Neutrophil (primary cell): ENCODE results near the gene LRRC4C.

Source experiments
- H3K27ac ChIP-seq: fragments of 200-600 bp; sonication (generic); 2 replicates; pipeline ENCODE4 v1.5.1; 2016; ENCODE audit warnings: mild to moderate bottlenecking, moderate library complexity
- H3K27me3 ChIP-seq: fragments of 200-600 bp; sonication (generic); 2 replicates; pipeline ENCODE4 v1.6.0; 2016; ENCODE audit warnings: mild to moderate bottlenecking
- H3K36me3 ChIP-seq: fragments of 200-600 bp; sonication (generic); 2 replicates; pipeline ENCODE4 v1.5.1; 2017
- H3K4me1 ChIP-seq, 2 experiments: fragments of 200-600 bp in 1 of 2; sonication (generic) in 1 of 2; 1 replicate in 1 of 2; 2 replicates in 1 of 2; pipeline versions ENCODE4 v1.5.1 to v1.6.1; 2013 to 2016; ENCODE audit warnings: low read depth in 1 of 2, low read length in 1 of 2, mild to moderate bottlenecking in 1 of 2, moderate library complexity in 1 of 2; ENCODE audit not compliant: control insufficient read depth in 1 of 2, insufficient read depth in 1 of 2
- H3K4me3 ChIP-seq, 2 experiments: fragments of 200-600 bp in 1 of 2; sonication (generic) in 1 of 2; 1 replicate in 1 of 2; 2 replicates in 1 of 2; pipeline ENCODE4 v1.5.1; 2013 to 2016; ENCODE audit warnings: low read depth in 1 of 2, low read length in 1 of 2, mild to moderate bottlenecking in 1 of 2, moderate library complexity in 1 of 2
- H3K9me3 ChIP-seq: fragments of 200-600 bp; sonication (generic); 2 replicates; pipeline ENCODE4 v1.5.1; 2016
- TF ChIP-seq, protein P1 (sequence below): fragments of 200-600 bp; sonication (generic); IDR thresholded peaks from 2 replicates; pipeline ENCODE4 v1.5.1; 2016; ENCODE audit warnings: antibody characterized with exemption

Gene LRRC4C

DNA sequence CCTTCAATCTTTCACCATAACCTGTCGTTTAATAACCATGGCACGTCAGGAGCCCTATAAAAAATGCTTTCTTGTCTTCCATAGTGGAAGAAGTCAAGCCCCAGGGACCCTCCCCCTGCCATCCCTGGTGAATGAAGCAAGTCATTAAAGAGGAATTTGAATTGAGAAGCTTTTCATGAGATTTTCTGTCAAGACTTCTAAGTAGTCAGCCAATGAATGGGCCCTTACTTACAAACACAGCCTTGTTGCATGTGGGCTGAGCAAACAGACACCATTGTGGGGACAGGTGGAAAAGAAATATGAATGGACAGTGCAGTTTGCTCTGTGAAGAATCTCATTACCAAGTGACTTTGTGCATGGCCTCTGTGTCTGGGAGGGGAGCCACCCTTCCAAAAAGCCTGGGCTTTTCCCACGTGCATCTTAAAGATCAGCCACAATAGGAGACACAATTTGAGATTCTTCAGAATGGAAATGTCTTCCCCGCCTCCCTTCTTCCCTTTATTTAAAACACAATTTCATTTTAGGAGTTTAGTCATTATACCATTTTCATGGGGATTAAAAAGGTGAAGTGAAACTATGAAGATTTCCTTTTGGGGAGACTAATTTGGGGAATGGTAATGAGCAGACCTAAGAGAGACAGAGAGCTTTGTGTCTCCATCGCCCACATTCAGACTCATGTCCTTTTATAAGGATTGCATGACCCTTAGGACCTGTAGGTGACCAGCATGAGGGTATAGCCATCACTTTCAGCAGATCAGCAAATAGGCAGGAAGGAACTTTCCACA is 152.0 kb downstream of the LRRC4C start:
- Histone ChIP-seq H3K36me3 (no peaks in the 10 kb centered on the region), H3K27me3 (no peaks in the 10 kb centered on the region), H3K9me3 (no peaks in the 10 kb centered on the region), H3K4me3 (no peak overlapping the region), H3K27ac (no peak overlapping the region), H3K4me1 (no peaks in the 10 kb centered on the region)
- TF ChIP-seq, protein P1, sequence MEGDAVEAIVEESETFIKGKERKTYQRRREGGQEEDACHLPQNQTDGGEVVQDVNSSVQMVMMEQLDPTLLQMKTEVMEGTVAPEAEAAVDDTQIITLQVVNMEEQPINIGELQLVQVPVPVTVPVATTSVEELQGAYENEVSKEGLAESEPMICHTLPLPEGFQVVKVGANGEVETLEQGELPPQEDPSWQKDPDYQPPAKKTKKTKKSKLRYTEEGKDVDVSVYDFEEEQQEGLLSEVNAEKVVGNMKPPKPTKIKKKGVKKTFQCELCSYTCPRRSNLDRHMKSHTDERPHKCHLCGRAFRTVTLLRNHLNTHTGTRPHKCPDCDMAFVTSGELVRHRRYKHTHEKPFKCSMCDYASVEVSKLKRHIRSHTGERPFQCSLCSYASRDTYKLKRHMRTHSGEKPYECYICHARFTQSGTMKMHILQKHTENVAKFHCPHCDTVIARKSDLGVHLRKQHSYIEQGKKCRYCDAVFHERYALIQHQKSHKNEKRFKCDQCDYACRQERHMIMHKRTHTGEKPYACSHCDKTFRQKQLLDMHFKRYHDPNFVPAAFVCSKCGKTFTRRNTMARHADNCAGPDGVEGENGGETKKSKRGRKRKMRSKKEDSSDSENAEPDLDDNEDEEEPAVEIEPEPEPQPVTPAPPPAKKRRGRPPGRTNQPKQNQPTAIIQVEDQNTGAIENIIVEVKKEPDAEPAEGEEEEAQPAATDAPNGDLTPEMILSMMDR, result no peak

GRCh38 chr11:41306431-41306830 is 153.0 kb downstream of the LRRC4C start:
- Histone ChIP-seq H3K9me3 (no peaks in the 10 kb centered on the region), H3K4me3 (no peak overlapping the region), H3K27me3 (no peaks in the 10 kb centered on the region), H3K36me3 (no peaks in the 10 kb centered on the region), H3K4me1 (no peaks in the 10 kb centered on the region), H3K27ac (no peak overlapping the region)
- TF ChIP-seq, protein P1, result no peak

GRCh38 chr11:41301023-41301422 is 158.4 kb downstream of the LRRC4C start:
- no peak overlapping the region for H3K4me3 ChIP-seq
- no peaks in the 10 kb centered on the region for H3K27me3 ChIP-seq
- TF ChIP-seq, protein P1, result no peak
- H3K4me1 ChIP-seq, result no peaks in the 10 kb centered on the region
- H3K27ac ChIP-seq, result no peak overlapping the region
- H3K36me3 ChIP-seq, result no peaks in the 10 kb centered on the region
- H3K9me3 ChIP-seq, result no peaks in the 10 kb centered on the region

GRCh38 chr11:41289408-41289807 is 170.0 kb downstream of the LRRC4C start:
- Histone ChIP-seq H3K4me3 (no peak overlapping the region), H3K27me3 (no peaks in the 10 kb centered on the region), H3K4me1 (no peaks in the 10 kb centered on the region), H3K9me3 (no peaks in the 10 kb centered on the region), H3K27ac (no peak overlapping the region), H3K36me3 (no peaks in the 10 kb centered on the region)
- TF ChIP-seq, protein P1, result no peak

DNA sequence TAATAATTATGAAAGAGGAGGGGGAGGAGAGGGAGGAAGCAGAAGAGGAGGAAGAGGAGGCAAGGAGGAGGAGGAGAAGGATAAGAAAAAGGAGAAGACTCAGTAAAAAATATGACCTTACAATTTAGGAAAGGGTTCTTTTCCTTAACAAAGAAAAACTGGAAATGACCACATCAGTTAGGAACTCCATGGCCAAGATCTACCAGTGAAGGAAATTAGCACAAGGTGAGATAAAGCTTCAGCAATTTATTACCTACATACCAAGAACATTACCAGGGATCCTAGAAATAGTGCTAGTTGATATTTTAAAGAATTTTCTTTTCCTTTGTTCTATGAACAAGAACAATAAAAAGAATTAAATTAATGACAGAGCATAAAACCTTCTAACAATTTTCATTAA is 172.7 kb downstream of the LRRC4C start:
- TF ChIP-seq, protein P1, result no peak
- Histone ChIP-seq H3K27me3 (no peaks in the 10 kb centered on the region), H3K4me1 (no peaks in the 10 kb centered on the region), H3K4me3 (no peak overlapping the region), H3K36me3 (no peaks in the 10 kb centered on the region), H3K9me3 (no peaks in the 10 kb centered on the region), H3K27ac (no peak overlapping the region)
